HL-60 (cell line): ENCODE measurements around the gene IL13RA1.
"Not testable (repeated sequence)": the region's sequence is repeated elsewhere in the genome, so short reads cannot be mapped to it uniquely, and the experiment has no call there.

Experiments
- DNase-seq, 2 experiments: peaks; one replicate each; pipeline ENCODE4 v3.0.0-alpha.2; 2010 to 2020; ENCODE audit warnings: low read depth in 1 of 2, low spot score in 1 of 2
- H3K27ac ChIP-seq: fragments of 250-450 bp; sonication (Bioruptor Pico); replicated peaks from 2 replicates; pipeline ENCODE4 v1.5.1; 2020; ENCODE audit warnings: mild to moderate bottlenecking, moderate library complexity
- H3K27me3 ChIP-seq: fragments of 250-450 bp; sonication (Bioruptor Pico); 2 replicates; pipeline ENCODE4 v1.5.1; 2021; ENCODE audit warnings: mild to moderate bottlenecking, moderate library complexity; ENCODE audit not compliant: insufficient read depth, poor library complexity, severe bottlenecking
- H3K4me3 ChIP-seq: replicated peaks from 2 replicates; pipeline ENCODE4 v1.5.1; 2011; ENCODE audit warnings: mild to moderate bottlenecking, control low read depth, low read length; ENCODE audit not compliant: insufficient read depth
- CTCF ChIP-seq: IDR thresholded peaks from one replicate; pipeline ENCODE4 v1.5.1; 2011; ENCODE audit warnings: low read length, control low read depth, inconsistent platforms; ENCODE audit not compliant: insufficient read depth
- GABPA ChIP-seq: IDR thresholded peaks from 2 replicates; pipeline ENCODE4 v1.6.1; 2012; ENCODE audit warnings: low read depth
- POLR2AphosphoS5 ChIP-seq: IDR thresholded peaks from 2 replicates; pipeline ENCODE4 v1.6.1; 2012; ENCODE audit warnings: low read depth
- REST ChIP-seq: IDR thresholded peaks from 2 replicates; pipeline ENCODE4 v1.6.1; 2012; ENCODE audit warnings: low read depth; ENCODE audit not compliant: insufficient replicate concordance
- SPI1 ChIP-seq: IDR thresholded peaks from 2 replicates; pipeline ENCODE4 v1.6.1; 2012; ENCODE audit warnings: low read depth, mild to moderate bottlenecking, borderline replicate concordance

IL13RA1 gene

GRCh38 chrX:118802857-118803256, 75.5 kb downstream of the IL13RA1 start:
- H3K27ac ChIP-seq, result no peak overlapping the region
- H3K27me3 ChIP-seq, result no peaks in the 10 kb centered on the region
- peak in 1 of 2 experiments; percentile 48 for DNase-seq
- TF ChIP-seq GABPA (no peak), POLR2AphosphoS5 (no peak), CTCF (no peak), REST (no peak), SPI1 (no peak)
- no peak overlapping the region for H3K4me3 ChIP-seq

GRCh38 chrX:118807151-118808017, 80.0 kb downstream of the IL13RA1 start:
- peak in 1 of 2 experiments; percentile 51 for DNase-seq
- H3K27ac ChIP-seq, result no peak overlapping the region
- no peak overlapping the region for H3K4me3 ChIP-seq
- TF ChIP-seq CTCF (peak; percentile 24), REST (no peak), GABPA (no peak), SPI1 (no peak), POLR2AphosphoS5 (no peak)
- no peaks in the 10 kb centered on the region for H3K27me3 ChIP-seq

GRCh38 chrX:118817257-118817656, 89.9 kb downstream of the IL13RA1 start:
- not testable (repeated sequence) for H3K27me3 ChIP-seq, DNase-seq, H3K4me3 ChIP-seq, H3K27ac ChIP-seq

- TF ChIP-seq CTCF, result no peak
- TF ChIP-seq GABPA, result no peak
- no peak for TF ChIP-seq SPI1
- TF ChIP-seq REST, result no peak
- no peak for TF ChIP-seq POLR2AphosphoS5
- H3K27me3 ChIP-seq, result peaks cover 9% of the 10 kb centered on the region
- peak in 1 of 2 experiments; percentile 30 for DNase-seq
These were observed 96.1 kb downstream of the IL13RA1 start, which contains the start of gene ZCCHC12 for GRCh38 chrX:118823263-118824172. TSS of gene ZCCHC12 (plus strand) at chrX:118823824. CDS start at chrX:118825245, 1,421 bp downstream.

More at GRCh38 chrX:118823263-118824172, 96.1 kb downstream of the IL13RA1 start, which contains the start of gene ZCCHC12:
- Histone ChIP-seq H3K4me3 (0 out of 2 replicates have a peak within 1 kb of the TSS, but pooled peaks have one; percentile 12), H3K27ac (no peak within 1 kb of the TSS)
